ENCODE results near the gene RAD51AP2.

RAD51AP2 gene

DNA sequence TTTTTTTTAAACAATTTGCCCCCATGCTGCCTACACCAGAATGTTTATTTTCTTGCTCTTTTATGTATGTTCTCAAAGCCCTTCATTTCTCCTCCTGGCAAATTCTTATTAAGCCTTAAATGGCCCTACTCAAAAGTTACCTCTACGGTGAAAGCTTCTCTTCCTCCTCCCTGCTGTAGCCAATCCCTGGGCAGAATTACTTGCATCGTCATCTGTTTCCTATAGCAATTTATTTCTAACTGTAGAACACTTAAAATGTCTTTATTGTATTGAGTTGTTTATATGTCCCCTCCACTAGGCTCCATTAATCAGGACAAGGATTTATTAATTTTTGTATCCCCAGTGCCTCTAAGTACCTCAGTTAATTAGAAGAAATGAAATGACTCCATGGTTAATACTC is 2.5 kb upstream of the RAD51AP2 start:
- H3K4me3 ChIP-seq (replicated peaks; ENCODE audit: insufficient read depth, low read length), result no peak overlapping the region
- H3K27me3 ChIP-seq (ENCODE audit: insufficient read depth, poor library complexity, severe bottlenecking), result peaks cover 22% of the 10 kb centered on the region
- TF ChIP-seq GABPA (IDR thresholded peaks at IDR 0.05; ENCODE audit: low read depth) (no peak), CTCF (IDR thresholded peaks at IDR 0.05; ENCODE audit: insufficient read depth, low read length) (no peak), POLR2AphosphoS5 (IDR thresholded peaks at IDR 0.05; ENCODE audit: low read depth) (no peak), SPI1 (IDR thresholded peaks at IDR 0.05; ENCODE audit: borderline replicate concordance, low read depth) (no peak), REST (IDR thresholded peaks at IDR 0.05; ENCODE audit: insufficient replicate concordance, low read depth) (no peak)
- DNase-seq (ENCODE audit: low read depth in 1 of 2, low spot score in 1 of 2), result no peak
- no peak overlapping the region for H3K27ac ChIP-seq (replicated peaks)

DNA sequence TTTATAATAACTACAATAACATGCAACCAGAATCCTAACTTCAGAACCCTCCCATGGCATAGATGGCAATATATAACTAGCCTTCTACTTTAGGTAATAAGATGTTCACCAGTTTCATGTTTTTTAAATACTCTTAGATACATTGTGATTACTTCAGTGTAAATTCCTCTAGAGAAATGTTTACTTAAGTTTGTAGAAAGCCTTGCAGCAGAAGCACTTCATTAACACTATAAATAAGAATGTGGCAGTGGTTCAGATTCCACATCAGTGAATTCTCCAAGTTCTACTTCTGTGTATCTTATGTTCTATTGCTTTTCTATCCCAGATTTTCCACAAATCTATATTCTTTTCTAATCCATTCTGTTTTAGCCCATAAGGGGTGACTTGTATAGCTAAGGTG is 1.2 kb upstream of the RAD51AP2 start:
- no peak for TF ChIP-seq CTCF (IDR thresholded peaks at IDR 0.05; ENCODE audit: insufficient read depth, low read length)
- TF ChIP-seq SPI1 (IDR thresholded peaks at IDR 0.05; ENCODE audit: borderline replicate concordance, low read depth), result no peak
- TF ChIP-seq GABPA (IDR thresholded peaks at IDR 0.05; ENCODE audit: low read depth), result no peak
- TF ChIP-seq REST (IDR thresholded peaks at IDR 0.05; ENCODE audit: insufficient replicate concordance, low read depth), result no peak
- TF ChIP-seq POLR2AphosphoS5 (IDR thresholded peaks at IDR 0.05; ENCODE audit: low read depth), result no peak
- Histone ChIP-seq H3K4me3 (replicated peaks; ENCODE audit: insufficient read depth, low read length) (no peak overlapping the region), H3K27ac (replicated peaks) (no peak overlapping the region), H3K27me3 (ENCODE audit: insufficient read depth, poor library complexity, severe bottlenecking) (peaks cover 22% of the 10 kb centered on the region)
- DNase-seq (ENCODE audit: low read depth in 1 of 2, low spot score in 1 of 2), result no peak

DNA sequence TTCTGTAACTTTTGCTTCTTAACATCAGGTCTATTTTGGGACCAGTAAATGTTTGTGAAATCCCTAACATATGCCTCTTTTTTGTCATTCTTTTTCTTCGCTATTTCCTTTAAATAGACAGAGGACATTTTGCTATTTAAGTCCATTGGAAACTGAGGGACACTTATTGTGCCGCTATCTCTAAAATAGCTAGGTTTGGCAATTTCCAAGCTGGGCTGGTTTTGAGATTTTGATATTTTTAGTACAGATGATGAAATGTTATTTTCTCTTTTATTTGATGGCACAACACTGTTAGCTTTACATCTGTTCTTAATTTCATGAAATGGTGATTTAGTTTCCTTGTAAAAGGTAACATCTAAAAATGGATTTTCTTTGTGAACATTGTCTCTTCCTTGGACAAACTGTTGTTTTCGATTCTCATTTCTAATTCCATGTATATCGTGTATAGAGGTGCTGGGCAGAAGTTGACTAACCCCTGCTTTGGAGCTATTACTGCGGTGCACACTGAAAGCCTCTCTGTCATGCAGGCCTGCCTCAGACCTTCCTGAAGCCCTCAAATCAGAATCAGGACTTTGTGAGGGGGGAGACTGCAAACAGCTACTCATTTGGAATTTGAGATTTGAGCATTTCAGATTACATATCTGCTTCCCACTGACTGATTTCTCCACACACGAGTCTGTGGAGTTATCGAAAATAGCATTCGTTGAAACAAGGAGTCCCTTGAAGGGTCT is 594 bp downstream of the RAD51AP2 start:
- Histone ChIP-seq H3K27me3 (ENCODE audit: insufficient read depth, poor library complexity, severe bottlenecking) (peaks cover 19% of the 10 kb centered on the region), H3K4me3 (replicated peaks; ENCODE audit: insufficient read depth, low read length) (no peak overlapping the region), H3K27ac (replicated peaks) (no peak overlapping the region)
- no peak for DNase-seq (ENCODE audit: low read depth in 1 of 2, low spot score in 1 of 2)
- TF ChIP-seq REST (IDR thresholded peaks at IDR 0.05; ENCODE audit: insufficient replicate concordance, low read depth) (no peak), CTCF (IDR thresholded peaks at IDR 0.05; ENCODE audit: insufficient read depth, low read length) (no peak)

Measured in HL-60 (cell line).